ENCODE data around the gene PHGDH.
A peak's percentile ranks its signal among the peaks of the same experiment; 100 is the strongest.
"Not testable (repeated sequence)": the region's sequence is repeated elsewhere in the genome, so short reads cannot be mapped to it uniquely, and the experiment has no call there.

Gene PHGDH

DNA sequence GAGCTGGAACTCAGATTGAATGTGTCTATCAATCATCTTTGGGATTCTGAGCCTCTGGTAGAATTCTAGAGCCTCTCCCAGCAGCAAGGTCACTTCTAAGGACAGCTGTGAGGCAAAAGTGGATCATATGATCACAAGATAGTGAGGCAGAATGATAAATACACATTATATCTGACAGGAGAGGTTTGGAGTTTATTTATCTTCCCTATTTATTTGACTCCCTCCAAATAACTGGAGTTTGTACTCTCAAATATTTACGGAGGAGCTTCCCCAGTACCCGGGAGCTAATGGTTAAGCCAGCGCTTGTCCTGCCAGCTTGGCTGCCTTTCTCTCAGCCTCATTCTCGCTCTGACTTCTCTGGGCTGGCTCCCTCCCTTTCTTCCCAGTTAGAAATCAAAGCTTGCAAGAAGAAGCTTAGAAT lies 54.6 kb downstream of the PHGDH start:
- DNase-seq (ENCODE audit: low read depth) = no peak

DNA sequence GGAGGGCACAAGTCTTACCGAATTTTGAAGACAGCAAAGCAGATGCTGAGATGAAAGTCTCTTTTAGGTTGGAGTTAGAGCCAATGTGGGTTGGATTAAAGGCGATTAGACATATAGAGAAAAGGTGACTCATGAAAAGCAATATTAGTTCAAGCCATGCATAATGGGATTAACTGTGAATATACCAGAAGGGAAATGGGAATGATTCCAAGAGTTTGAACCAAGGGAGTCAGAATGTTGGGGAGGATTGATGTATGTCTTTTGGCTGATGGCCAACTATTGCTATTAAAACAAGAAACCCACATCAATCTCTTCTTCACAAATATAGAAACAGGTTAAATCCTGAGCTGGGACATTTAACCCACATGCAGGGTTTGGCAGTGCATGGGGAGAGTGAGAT lies 55.8 kb downstream of the PHGDH start:
- no peak for DNase-seq (ENCODE audit: low read depth)

DNA sequence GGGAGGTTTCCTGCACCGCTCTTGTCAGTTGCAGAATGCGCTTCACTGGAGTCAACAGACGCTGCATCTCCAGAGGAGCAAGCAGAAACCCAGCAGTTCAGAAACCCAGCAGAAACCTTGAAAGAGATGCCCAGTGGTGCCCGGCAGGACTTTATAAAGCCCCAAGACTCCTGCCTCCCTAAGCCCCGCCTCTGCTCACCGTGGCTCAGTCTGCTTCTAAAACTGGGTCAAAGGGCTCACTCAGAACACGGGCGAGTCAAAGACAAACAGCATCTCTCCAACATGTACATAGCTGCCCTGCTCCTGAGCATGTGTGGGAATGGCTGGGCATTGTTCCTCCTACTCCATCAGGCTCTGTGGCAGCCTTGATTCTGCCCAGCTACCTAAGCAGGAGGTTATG lies 57.0 kb downstream of the PHGDH start, which contains the start of gene HMGCS2:
TSS of gene HMGCS2 (minus strand) at position 128 of the 400 bp plus-strand sequence. CDS start at position 67, 61 bp downstream.
- no peak for DNase-seq (ENCODE audit: low read depth)

DNA sequence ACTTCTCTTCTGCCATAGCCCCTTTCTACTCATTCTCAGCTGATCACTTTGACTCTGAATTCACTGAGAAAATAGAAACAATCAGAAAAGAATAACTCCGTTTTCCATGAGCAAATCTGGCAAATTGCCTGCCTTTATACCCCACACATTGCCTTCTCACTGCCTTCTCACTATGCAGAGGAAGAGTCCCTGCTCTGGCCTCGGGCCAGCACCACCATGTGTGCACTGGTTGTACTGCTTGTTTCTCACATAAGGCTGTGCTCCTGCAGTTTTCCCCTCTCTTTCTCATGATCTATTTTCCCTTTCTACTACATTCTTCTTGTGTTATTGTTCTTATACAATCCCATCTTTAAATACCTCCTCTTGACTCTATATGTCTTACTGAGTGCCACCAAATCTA lies 59.3 kb downstream of the PHGDH start:
- DNase-seq (ENCODE audit: low read depth) = no peak

DNA sequence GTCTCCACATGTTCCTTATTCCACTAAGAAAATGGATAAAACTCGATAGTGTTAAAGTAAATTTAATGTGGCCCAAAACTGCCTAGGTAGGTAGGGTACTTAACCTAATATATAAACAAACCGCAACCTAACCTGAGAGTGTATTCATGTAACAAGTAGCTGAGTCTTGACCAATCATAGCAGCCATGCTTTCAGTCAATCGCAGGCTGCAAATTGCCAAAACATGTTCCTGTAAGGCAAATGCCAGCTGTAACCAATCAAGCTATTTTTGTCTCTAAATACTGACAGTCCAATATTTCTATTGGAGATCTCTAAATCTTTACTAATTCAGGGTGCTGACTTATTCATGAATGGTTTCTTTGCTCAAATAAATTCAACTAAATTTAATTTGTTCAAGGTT lies 60.0 kb downstream of the PHGDH start:
- no peak for DNase-seq (ENCODE audit: low read depth)

DNA sequence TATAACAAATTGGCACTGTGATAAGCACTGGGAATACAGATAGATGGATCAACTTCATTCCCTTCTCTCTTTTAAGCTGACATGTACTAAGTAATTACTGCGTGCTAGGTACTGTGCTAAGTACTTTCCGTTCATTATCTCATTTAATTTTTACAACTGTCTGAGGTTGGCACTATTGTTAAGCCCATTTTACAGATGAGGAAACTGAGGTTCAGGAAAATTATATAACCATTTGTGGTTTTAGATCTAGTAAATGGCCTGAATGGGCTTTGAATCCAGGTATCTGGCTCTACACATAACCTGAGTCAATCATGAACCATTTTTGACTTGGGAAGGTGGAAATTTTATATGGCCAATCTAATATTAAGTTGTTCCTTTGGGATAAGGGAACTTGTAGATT lies 60.6 kb downstream of the PHGDH start:
- no peak for DNase-seq (ENCODE audit: low read depth)

DNA sequence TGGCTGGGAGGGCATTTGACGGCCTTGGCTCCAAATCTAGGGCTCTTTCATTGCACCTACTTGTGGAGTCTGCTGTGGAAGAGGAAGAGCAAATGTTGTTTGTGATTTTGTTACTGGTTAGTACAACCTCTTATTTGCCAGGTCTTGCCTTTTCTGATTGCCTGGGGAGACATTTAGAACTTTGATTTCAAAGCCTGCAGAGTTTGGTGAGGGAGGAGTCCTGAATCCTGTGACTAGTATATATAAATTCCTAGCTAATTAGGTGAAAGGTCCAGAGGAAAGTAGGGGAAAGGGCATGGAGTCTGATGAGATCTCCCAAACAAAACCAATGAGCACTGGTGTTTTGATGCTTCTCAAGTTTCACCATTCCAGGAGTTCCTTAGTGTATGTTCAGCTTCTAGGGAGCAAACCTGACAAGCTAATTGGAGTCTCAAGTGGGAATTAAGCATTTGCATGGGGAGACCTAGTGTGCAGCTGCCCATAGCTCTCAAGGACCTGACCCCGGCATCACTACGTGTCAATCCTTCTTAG lies 62.0 kb downstream of the PHGDH start:
- DNase-seq (ENCODE audit: low read depth) = no peak

DNA sequence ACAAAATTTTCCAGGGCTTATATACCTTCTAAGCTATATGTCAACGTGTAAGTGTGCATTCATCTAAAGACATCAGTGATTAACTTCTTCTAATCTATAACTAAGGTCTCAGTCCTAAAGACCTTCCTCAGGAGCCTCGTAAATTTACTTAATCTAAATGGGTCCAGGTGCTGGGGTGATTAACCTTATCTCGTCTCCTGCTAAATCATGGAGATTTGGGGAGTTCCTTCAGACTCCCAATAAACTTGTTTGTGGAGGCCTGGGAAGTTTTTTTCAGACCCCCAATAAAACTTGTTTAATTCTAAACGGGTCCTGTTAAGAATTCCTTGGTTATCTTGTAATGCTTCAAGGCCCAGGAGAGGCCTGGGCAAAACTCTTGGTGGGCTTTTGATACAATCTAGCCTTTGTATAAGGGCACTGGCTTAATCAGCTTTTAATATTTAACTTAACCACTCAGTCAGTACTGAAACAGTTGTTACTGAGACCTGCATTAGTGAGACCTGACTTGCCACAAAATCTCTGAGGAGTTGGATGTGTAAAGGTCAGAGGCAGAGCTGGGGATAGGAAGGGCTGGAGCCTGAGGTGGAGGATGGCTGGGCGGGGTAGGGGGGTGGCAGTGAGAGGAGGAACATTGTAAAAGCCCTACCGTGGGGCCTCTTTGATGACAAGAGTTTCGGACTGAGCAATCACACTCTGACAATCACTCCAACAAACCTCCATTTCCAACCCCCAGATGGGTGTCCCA lies 63.2 kb downstream of the PHGDH start:
- no peak for DNase-seq (ENCODE audit: low read depth)

DNA sequence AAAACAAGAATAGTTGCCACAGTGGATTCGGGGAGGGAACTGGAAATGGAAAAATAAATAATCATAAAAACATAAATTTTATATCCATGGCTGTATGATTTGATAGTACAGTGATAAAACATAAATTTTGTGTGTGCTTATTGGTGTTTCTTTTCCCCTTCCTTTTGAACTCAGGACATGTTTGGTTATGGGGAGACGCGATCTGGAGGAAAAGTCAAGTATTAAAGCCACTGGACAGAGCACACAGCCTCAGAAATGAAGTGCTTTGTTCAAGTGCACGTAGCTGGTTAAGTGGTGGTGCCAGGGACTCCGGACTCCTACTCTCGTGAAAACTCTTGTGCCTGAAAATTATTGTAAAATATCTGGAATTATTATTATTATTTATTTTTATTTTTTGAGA lies 66.6 kb downstream of the PHGDH start:
- no peak for DNase-seq (ENCODE audit: low read depth)

DNA sequence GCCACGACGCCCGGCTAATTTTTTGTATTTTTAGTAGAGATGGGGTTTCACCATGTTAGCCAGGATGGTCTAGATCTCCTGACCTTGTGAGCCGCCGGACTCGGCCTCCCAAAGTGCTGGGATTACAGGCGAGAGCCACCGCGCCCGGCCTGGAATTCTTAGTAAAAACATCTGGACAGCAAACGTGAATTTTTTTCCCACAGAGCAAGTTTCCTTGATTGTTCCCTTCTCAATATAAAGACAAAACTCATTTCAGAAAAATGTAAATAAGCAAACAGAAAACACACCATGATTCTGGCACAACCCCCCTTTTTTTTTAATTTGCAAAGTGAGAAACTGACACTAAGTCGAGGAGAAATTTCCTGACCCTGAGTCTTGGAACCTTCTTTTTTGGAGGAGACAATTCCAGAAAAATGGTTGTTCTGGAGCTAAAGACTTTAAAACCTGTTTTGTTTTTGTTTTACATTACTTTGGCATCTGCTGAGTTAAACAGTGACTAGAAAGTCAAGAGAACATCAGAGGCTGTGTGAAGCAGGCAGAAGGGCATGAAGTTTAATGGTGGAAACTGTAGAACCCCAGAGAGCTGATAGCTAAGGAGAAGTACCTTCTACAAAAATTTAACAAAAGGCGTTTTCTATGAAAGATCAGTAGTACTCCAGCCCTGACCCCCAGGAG lies 67.3 kb downstream of the PHGDH start:
- no peak for DNase-seq (ENCODE audit: low read depth)

DNA sequence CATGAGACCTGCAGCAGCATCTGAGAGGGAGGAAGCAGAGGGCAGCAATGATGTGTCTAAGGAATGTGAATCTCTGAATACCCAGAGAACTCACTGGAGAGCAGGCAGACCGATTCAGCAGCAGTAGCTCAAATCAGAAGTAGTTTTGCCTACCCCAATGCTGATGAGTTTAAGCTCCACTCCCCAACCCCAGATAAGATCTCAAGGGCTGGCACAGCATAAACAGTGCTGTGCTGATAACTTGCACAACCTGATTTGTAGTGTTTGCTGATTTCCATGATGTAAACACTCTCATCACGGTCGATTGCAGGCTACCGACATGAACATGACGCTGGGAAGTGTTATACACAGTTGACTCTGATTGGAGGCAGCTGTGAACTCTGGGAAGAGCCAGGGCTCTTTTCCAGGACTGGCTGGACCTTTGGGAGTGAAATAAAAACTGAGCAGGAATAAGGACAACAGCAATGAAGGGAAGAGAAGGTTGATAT lies 68.2 kb downstream of the PHGDH start:
- no peak for DNase-seq (ENCODE audit: low read depth)

DNA sequence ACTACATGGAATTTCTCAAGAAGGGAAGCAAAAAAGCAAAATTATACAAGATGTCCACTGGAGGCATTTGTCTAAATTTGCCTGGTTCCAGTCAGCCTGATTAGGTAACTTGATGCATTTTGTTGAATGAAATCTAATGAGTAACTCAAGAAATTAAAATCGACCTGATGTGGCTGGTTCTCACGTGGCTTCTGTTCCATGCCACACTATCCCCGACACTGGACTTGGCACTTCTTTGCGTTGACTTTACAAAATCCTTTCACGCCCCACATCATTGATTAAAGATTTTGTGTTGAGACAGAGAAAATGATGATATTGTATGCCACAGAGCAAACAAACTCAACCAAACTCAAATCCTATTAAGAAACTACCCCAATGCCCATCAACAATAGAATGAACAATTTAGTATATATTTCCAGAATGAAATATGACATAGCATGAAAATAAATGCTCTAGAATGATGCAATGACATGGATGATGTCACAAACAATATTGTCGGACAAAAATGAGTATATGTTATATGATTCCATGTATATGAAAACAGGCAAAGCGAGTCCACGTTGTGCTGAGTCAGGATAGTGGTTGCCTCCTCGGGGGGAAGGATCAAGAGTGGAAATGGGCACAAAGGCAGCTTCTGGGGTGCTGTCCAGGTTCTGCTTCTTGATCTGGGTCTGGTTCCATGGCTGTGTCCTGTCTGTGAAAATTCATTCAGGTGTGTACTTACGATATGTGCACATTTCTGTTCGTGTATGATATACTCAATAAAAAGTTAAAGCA lies 69.9 kb downstream of the PHGDH start:
- no peak for DNase-seq (ENCODE audit: low read depth)

DNA sequence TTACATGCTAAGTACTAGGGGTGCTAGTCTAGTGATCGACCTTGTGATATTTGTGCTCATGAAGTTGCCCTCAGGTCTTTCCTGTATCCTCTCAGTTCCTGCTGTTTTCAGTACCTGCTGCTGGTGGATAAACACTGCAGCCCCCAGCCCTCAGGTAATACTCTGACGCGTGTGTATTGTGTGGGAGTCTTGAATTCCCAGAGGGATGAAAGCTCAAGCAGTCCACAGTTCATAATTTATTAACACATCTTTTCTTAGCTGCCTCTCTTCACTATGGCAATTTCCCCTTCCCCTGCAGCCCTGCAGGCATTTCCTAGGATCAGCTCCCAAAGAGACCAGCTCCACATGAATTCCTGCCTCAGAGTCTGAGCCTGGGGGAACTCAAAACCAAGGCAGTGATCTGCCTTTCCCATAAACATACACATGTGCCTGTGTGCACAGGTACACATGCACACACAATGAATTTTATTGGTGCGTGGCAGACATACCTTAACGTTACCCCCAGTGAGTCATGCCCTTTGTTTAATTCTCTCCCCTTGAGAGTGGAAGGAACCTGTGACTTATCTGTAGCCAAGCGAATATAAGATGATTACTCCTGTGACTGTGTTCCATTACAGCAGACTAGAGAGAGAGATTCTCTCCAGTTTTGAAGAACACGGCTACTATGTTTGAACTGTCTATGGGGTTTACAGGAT lies 71.0 kb downstream of the PHGDH start:
- no peak for DNase-seq (ENCODE audit: low read depth)

DNA sequence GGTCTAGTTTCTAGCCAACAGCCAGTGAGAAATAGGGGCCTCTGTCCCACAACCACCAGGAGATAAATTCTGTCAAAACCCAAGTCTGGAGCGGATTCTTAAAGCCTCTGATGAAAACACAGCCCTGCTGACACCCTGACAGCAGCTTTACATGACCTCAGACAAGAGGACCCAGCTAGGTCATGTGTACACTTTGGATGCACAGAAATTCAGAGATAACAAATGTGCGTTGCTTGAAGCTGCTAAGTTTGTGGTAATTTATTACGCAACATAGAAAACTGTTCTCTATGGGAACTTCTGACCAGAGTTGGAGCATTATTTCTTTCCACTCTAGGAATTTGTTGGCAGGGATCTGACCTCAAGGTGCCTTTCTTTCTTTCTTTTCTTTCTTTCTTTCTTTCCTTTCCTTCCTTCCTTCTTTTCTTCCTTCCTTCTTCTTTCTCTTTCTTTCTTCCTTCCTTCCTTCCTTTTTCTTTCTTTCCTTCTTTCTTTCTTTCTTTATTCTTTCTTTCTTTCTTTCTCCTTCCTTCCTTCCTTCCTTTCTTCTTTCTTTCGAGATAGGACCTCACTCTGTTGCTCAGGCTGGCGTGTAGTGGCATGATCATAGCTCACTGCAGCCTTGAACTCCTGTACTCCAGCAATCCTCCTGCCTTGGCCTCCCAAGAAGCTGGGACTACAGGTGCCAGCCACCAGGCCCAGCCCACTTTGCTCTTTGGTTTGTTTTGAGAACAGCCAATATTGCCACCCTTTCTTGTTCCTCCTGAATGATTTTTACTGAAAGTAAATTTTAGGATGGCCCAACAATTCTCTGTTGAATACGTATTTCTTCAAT lies 71.8 kb downstream of the PHGDH start:
- no peak for DNase-seq (ENCODE audit: low read depth)

DNA sequence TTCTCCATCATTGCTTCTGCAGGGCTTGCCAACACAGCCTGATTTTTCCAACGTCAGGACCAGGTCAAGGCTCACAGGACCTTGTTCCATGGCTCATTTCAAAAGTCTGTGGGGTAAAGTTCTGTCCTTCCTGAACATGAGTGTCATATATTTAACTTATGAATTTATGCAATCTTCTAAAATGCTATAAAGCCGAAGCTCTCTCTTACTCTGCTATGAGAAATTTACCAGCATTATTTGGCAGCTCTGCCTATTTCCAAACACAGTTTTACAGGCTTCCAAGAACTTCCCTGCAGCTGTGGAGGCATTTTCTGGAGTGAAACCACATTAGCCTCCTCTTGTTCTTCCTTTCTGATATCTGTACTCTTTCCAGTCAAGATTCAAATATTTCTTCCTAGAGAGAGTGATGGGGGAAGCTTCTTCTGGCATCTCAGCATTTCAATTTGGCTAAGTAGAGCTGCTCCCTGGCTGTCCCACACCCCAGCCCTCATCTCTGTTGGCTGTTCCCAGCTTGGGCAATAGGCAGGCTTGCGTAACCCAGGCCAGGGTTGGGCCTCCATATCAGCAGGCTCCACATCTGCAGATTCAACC lies 72.6 kb downstream of the PHGDH start:
- peak; percentile 24 for DNase-seq (ENCODE audit: low read depth)

DNA sequence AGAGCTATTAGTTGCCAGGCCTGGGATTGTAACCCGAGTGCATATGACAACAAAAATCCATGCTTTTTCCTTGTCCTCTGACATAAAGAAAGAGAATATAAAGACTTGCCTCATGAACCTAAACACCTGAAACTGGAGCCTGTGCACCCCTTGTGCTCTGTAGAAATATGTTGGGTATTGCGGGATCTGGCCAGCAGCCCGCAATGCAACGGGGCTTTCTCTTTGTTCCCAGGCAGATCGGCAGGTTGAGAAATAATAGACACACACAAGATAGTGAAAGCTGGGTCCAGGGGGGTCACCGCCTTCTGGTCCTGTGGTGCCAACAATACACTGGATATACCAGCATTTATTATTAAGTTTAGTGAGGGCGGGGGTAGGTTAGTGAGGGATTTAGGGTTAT lies 74.3 kb downstream of the PHGDH start:
- DNase-seq (ENCODE audit: low read depth) = not testable (repeated sequence)

DNA sequence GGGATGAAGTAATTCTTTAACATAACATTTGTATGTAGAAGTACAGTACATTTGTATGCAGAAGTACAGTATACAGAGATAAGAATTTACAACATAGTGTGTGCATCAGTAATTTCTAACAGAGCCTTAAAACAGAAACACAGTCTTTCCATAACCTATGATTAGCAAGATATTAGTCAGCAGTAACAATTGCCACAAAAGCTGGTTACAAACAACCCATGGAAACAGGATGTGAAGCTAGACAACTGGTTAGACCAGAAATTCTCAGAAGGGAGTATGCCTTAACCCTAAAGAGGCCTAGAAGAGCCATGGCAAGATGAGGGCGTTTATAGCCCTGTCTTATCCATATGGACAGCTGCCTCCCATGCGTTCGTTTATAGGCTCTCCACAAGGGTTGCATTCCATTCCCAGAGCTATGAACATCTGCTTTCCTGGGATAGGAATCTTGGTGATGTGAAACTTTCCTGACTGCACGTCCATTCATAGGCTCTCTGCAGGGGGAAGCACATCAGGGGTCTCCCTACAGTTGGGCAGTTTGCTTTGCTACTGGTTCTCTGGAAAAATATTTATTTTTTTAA lies 74.8 kb downstream of the PHGDH start:
- DNase-seq (ENCODE audit: low read depth) = not testable (repeated sequence)

DNA sequence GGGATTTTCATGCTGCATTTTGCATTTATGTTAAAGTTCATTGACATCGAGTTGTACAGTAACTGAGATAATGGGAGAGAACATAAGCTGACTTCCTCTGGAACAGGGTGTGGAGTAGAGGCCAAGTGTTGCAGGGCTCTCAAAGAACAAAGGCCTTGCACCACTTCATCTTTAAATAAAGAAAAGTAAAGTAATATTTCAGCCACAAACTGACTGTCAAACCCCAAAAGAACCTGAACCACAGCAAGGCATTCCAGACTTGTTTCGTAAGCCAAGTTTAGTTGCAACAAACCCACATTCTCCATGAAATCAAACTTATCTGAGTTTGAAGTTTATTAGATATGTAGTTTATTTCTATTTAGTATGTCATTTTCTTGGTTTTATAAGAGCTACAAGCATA lies 76.0 kb downstream of the PHGDH start:
- DNase-seq (ENCODE audit: low read depth) = no peak

DNA sequence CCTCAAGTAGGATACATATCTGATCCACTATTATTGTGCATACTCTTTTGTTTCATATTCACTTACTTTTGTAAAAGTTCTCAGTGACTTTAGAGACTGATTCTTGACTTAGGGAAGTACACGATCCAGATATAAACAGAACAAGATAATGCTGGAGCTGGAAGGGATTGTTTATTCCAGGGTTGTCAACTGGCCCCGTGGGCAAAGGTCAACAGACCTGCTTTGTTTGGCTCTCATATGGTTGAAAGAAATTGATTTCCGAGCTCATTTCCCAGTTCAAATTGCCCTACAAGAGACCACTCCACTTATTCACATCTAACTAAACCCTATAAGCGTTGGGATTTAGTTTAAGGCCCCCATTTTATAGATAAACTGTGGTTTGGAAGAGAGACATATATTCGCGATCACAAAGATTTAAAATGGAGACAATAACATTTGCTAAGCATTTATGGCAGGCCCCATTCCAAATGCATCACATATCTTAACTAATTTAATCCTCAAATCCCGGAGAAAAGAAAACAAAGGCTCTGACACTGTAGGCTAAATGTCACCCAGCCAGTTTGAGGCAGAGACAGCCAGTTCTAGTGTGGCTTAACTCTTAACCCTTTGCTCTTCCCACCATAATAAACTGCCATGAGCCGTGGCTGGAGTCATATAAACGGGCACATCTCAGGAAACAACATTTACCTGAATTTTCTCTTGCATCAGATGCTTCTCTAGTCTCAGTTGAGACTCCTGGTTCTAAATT lies 78.9 kb downstream of the PHGDH start:
- no peak for DNase-seq (ENCODE audit: low read depth)
